HepG2 (cell line): Measurements from ENCODE around the gene FAM83C. TPM values are rescaled to one million over a fixed set of nuclear protein-coding genes. Genes with fewer than 3 reads are reported as not detected.
A peak's percentile ranks its signal among the peaks of the same experiment; 100 is the strongest.

Source experiments
- CREB3 ChIP-seq: sonication (generic); formaldehyde crosslinking; IDR thresholded peaks from 2 replicates; pipeline ENCODE4 v1.5.0; 2020; ENCODE audit warnings: missing genetic modification reagents
- HMGXB3 ChIP-seq: sonication (generic); formaldehyde crosslinking; IDR thresholded peaks from 2 replicates; pipeline ENCODE4 v1.4.0; 2020; ENCODE audit warnings: missing genetic modification reagents, borderline replicate concordance
- NFKB2 ChIP-seq: sonication (generic); formaldehyde crosslinking; IDR thresholded peaks from 2 replicates; pipeline ENCODE4 v1.4.0; 2020; ENCODE audit warnings: missing genetic modification reagents, borderline replicate concordance
- RBFOX2 ChIP-seq: fragments of 200-400 bp; formaldehyde crosslinking; IDR thresholded peaks from 2 replicates; pipeline ENCODE4 v1.6.1; 2017; ENCODE audit warnings: low read depth, mild to moderate bottlenecking, low read length
- ZNF598 ChIP-seq: sonication (generic); formaldehyde crosslinking; IDR thresholded peaks from 2 replicates; pipeline ENCODE4 v1.5.1; 2020; ENCODE audit warnings: mild to moderate bottlenecking, missing genetic modification reagents, borderline replicate concordance
- ZNF639 ChIP-seq: conservative IDR thresholded peaks from 2 replicates; pipeline ENCODE4 v1.6.1; 2018; ENCODE audit warnings: missing genetic modification reagents
- polyA plus RNA-seq, 8 experiments: library from polyadenylated mRNA; depleted of rRNA in 3 of 8; stranded (reverse) in 7 of 8; unstranded in 1 of 8; fragments of >200 nt; fragmentation: Illumina TruSeq in 4 of 8; extraction: Trizol in 4 of 8; gene quantifications; 2 replicates each; pipeline versions ENCODE4 v1.2.1 to v1.2.3, GENCODE V29; 2011 to 2016; ENCODE audit warnings: low read depth in 4 of 8, missing spikeins in 1 of 8, mixed read lengths in 1 of 8; ENCODE audit not compliant: insufficient read depth in 1 of 8
- total RNA-seq, 5 experiments: library from RNA; depleted of rRNA; stranded (reverse); fragments of >200 nt; fragmentation: Illumina TruSeq; extraction: Trizol; gene quantifications; 2 replicates each; pipeline ENCODE4 v1.2.3, GENCODE V29; 2016; ENCODE audit warnings: low read depth in 1 of 5

FAM83C gene
- total and polyA plus RNA-seq, 2 of the 13 experiments (the other 11 are each of a cell fraction or from before 2014, with no cell fraction given), result 0.04 TPM; not detected in 1

- TF ChIP-seq HMGXB3 (CRISPR knock-in tag) (no peak), ZNF598 (CRISPR knock-in tag) (0 out of 2 replicates have a peak, but pooled peaks have one; percentile 78), CREB3 (CRISPR knock-in tag) (no peak), ZNF639 (CRISPR knock-in tag) (no peak), RBFOX2 (no peak), NFKB2 (CRISPR knock-in tag) (0 out of 2 replicates have a peak, but pooled peaks have one; percentile 31)
These were observed 4.9 kb upstream of the FAM83C start (continued) for GRCh38 chr20:35297155-35297554.
